SK-N-SH treated with all-trans-retinoic acid at 6 μM for 48 hours (cell line): ENCODE data around the gene DIDO1.

ENCODE experiments used
- TCF4 ChIP-seq: fragments of 250-450 bp; sonication (Bioruptor Pico); IDR thresholded peaks from 2 replicates; pipeline ENCODE4 v1.8.0; 2021; ENCODE audit warnings: mild to moderate bottlenecking, moderate library complexity, borderline replicate concordance
- ZNF565 ChIP-seq: fragments of 450-650 bp; formaldehyde crosslinking; conservative IDR thresholded peaks from 2 replicates; pipeline ENCODE4 v1.5.0; 2020; ENCODE audit warnings: low read depth, mild to moderate bottlenecking, moderate library complexity
- ZNF70 ChIP-seq: fragments of 450-650 bp; formaldehyde crosslinking; IDR thresholded peaks from 2 replicates; pipeline ENCODE4 v1.5.0; 2020; ENCODE audit warnings: mild to moderate bottlenecking, moderate library complexity
- TF ChIP-seq, protein P1 (sequence below): fragments of 250-450 bp; sonication (Bioruptor Pico); IDR thresholded peaks from 2 replicates; pipeline ENCODE4 v1.8.0; 2020; ENCODE audit warnings: mild to moderate bottlenecking, moderate library complexity, borderline replicate concordance
- TF ChIP-seq, protein P2 (sequence below): fragments of 250-450 bp; sonication (Bioruptor Pico); IDR thresholded peaks from 2 replicates; pipeline ENCODE4 v1.5.1; 2020; ENCODE audit warnings: low read depth, mild to moderate bottlenecking, moderate library complexity

DNA sequence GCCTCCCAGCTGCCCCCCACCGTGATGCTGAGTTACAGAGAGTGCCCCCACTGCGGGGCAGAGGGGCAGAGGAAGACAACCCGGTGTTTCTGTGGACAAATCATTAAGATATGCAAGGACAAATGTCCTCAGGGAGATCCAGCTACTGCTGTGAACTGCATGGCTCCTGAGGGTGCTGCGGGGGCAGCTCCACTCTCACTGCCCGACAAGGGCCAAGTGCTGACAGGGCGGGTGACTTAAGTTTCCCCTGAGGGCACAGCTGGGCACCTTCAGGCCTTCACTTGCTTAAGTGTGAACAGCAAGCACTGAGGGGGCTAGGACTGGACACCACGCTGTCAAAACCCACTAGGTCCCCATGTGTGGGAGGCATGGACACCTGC, 38.5 kb downstream of the DIDO1 start:
- TF ChIP-seq, protein P1, sequence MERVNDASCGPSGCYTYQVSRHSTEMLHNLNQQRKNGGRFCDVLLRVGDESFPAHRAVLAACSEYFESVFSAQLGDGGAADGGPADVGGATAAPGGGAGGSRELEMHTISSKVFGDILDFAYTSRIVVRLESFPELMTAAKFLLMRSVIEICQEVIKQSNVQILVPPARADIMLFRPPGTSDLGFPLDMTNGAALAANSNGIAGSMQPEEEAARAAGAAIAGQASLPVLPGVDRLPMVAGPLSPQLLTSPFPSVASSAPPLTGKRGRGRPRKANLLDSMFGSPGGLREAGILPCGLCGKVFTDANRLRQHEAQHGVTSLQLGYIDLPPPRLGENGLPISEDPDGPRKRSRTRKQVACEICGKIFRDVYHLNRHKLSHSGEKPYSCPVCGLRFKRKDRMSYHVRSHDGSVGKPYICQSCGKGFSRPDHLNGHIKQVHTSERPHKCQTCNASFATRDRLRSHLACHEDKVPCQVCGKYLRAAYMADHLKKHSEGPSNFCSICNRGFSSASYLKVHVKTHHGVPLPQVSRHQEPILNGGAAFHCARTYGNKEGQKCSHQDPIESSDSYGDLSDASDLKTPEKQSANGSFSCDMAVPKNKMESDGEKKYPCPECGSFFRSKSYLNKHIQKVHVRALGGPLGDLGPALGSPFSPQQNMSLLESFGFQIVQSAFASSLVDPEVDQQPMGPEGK: no peak
- TF ChIP-seq TCF4: no peak
- TF ChIP-seq ZNF70 (CRISPR knock-in tag): no peak
- TF ChIP-seq, protein P2, sequence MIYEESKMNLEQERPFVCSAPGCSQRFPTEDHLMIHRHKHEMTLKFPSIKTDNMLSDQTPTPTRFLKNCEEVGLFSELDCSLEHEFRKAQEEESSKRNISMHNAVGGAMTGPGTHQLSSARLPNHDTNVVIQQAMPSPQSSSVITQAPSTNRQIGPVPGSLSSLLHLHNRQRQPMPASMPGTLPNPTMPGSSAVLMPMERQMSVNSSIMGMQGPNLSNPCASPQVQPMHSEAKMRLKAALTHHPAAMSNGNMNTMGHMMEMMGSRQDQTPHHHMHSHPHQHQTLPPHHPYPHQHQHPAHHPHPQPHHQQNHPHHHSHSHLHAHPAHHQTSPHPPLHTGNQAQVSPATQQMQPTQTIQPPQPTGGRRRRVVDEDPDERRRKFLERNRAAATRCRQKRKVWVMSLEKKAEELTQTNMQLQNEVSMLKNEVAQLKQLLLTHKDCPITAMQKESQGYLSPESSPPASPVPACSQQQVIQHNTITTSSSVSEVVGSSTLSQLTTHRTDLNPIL (CRISPR knock-in tag): no peak
- TF ChIP-seq ZNF565 (CRISPR knock-in tag): no peak
